B cell (primary cell): ENCODE results near the gene PDK2. TPM values are rescaled to one million over a fixed set of nuclear protein-coding genes. Genes with fewer than 3 reads are reported as not detected.

Source experiments
- ATAC-seq: fragments of 200-7000 bp; cut with Tn5 transposase; one replicate; pipeline ENCODE4 v1.10.0; 2021; ENCODE audit warnings: low read depth, mild to moderate bottlenecking, moderate number of reproducible peaks, moderate library complexity
- CTCF ChIA-PET: fragments of 350-600 bp; sonication (Branson Sonifier 250); formaldehyde crosslinking; loops from one replicate; lab custom pipeline; 2021; ENCODE audit warnings: antibody characterized with exemption, inconsistent platforms; lab: Charles Lee
- POLR2A ChIA-PET: fragments of 350-600 bp; sonication (Branson Sonifier 250); formaldehyde crosslinking; loops from one replicate; lab custom pipeline; 2021; ENCODE audit warnings: antibody characterized with exemption; lab: Charles Lee
- DNase-seq: peaks from one replicate; pipeline ENCODE4 v3.0.0; 2013
- H2AFZ ChIP-seq: 2 replicates; pipeline ENCODE4 v1.6.1; 2012; ENCODE audit warnings: mild to moderate bottlenecking, low read depth, low read length; ENCODE audit not compliant: insufficient read depth, poor library complexity, severe bottlenecking
- H3K27ac ChIP-seq, 2 donors: 1 replicate in 1 of 2; 2 replicates in 1 of 2; pipeline ENCODE4 v1.5.1; 2012 to 2013; ENCODE audit warnings: low read length in 2 of 2, mild to moderate bottlenecking in 2 of 2, moderate library complexity in 1 of 2
- H3K27me3 ChIP-seq, 4 experiments: fragments of 200-600 bp in 1 of 4; sonication (generic) in 1 of 4; replicated peaks in 1 of 4; 1 replicate in 2 of 4; 2 replicates in 2 of 4; pipeline versions ENCODE4 v1.6.1 to v1.7.0; 2013 to 2016; ENCODE audit warnings: low read length in 3 of 4, mild to moderate bottlenecking in 2 of 4, mixed read lengths in 1 of 4, moderate library complexity in 1 of 4; ENCODE audit not compliant: insufficient read depth in 4 of 4, control insufficient read depth in 3 of 4; ENCODE audit errors: control extremely low read depth in 1 of 4
- H3K36me3 ChIP-seq, 2 experiments: replicated peaks in 1 of 2; 1 replicate in 1 of 2; 2 replicates in 1 of 2; pipeline versions ENCODE4 v1.6.1 to v1.7.1; 2013; ENCODE audit warnings: low read length in 1 of 2; ENCODE audit not compliant: insufficient read depth in 2 of 2, control insufficient read depth in 1 of 2; ENCODE audit errors: control extremely low read depth in 1 of 2, extremely low read depth in 1 of 2
- H3K4me1 ChIP-seq, 2 donors: fragments of 200-600 bp in 1 of 2; sonication (generic) in 1 of 2; 1 replicate in 1 of 2; 2 replicates in 1 of 2; pipeline versions ENCODE4 v1.5.1 to v1.6.1; 2013 to 2017; ENCODE audit warnings: low read length in 2 of 2; ENCODE audit not compliant: control insufficient read depth in 2 of 2, insufficient read depth in 2 of 2
- H3K4me2 ChIP-seq: replicated peaks from 2 replicates; pipeline ENCODE3; 2012; ENCODE audit warnings: mild to moderate bottlenecking, low read depth, low read length; ENCODE audit not compliant: poor library complexity, severe bottlenecking
- H3K4me3 ChIP-seq, 5 experiments: fragments of 200-600 bp in 1 of 5; sonication (generic) in 1 of 5; 1 replicate in 3 of 5; 2 replicates in 2 of 5; pipeline versions ENCODE4 v1.5.1 to v1.7.0; 2011 to 2016; ENCODE audit warnings: low read length in 4 of 5, mild to moderate bottlenecking in 4 of 5, low read depth in 2 of 5, control low read depth in 1 of 5, moderate library complexity in 1 of 5; ENCODE audit not compliant: insufficient read depth in 1 of 5; ENCODE audit errors: control extremely low read depth in 1 of 5, extremely low read depth in 1 of 5
- H3K79me2 ChIP-seq: fragments of 200-600 bp; sonication (generic); one replicate; pipeline ENCODE4 v1.6.0; 2016; ENCODE audit warnings: low read length; ENCODE audit not compliant: control insufficient read depth, insufficient read depth
- H3K9ac ChIP-seq: fragments of 200-600 bp; sonication (generic); 2 replicates; pipeline ENCODE4 v1.6.1; 2017; ENCODE audit warnings: mild to moderate bottlenecking, low read length, moderate library complexity
- H3K9me3 ChIP-seq, 3 donors: one replicate each; pipeline versions ENCODE4 v1.6.1 to v1.7.1; 2013; ENCODE audit warnings: low read length in 2 of 3; ENCODE audit not compliant: control insufficient read depth in 2 of 3, insufficient read depth in 1 of 3; ENCODE audit errors: control extremely low read depth in 1 of 3
- H4K20me1 ChIP-seq: 2 replicates; pipeline ENCODE4 v1.6.0; 2012; ENCODE audit warnings: mild to moderate bottlenecking, low read length; ENCODE audit not compliant: insufficient read depth, control insufficient read depth, poor library complexity, severe bottlenecking
- H3K27ac Mint-ChIP-seq: one replicate; pipeline ENCODE4 v1.8.0; 2021; ENCODE audit warnings: mixed read lengths
- H3K27me3 Mint-ChIP-seq: one replicate; pipeline ENCODE4 v1.8.0; 2021; ENCODE audit warnings: mixed read lengths
- H3K4me1 Mint-ChIP-seq: one replicate; pipeline ENCODE4 v1.8.0; 2021; ENCODE audit warnings: mixed read lengths
- H3K4me3 Mint-ChIP-seq: one replicate; pipeline ENCODE4 v1.8.0; 2021; ENCODE audit warnings: mixed read lengths
- H3K9me3 Mint-ChIP-seq: one replicate; pipeline ENCODE4 v1.8.0; 2022; ENCODE audit warnings: mixed read lengths; ENCODE audit not compliant: insufficient read depth
- EZH2 ChIP-seq: IDR thresholded peaks from 2 replicates; pipeline ENCODE4 v1.6.1; 2012; ENCODE audit warnings: borderline replicate concordance, low read depth, mild to moderate bottlenecking, moderate library complexity, low read length; ENCODE audit not compliant: insufficient read depth, poor library complexity, severe bottlenecking
- WGBS: methylation state at CpG from one replicate; pipeline ENCODE4 v1.1.5; 2013; ENCODE audit warnings: missing lambda C conversion rate; ENCODE audit not compliant: insufficient coverage; 5-methylcytosine and 5-hydroxymethylcytosine counted together
- intact Hi-C: fragments of 100-400 bp; cut with micrococcal nuclease; formaldehyde crosslinking; loops from one replicate; pipeline ENCODE4 v1.10.0; 2022
- polyA plus RNA-seq: library from polyadenylated mRNA; depleted of rRNA; stranded (reverse); fragments of >200 nt; gene quantifications from 2 replicates; pipeline ENCODE4 v1.2.3, GENCODE V29; 2012
- total RNA-seq, 2 donors: library from RNA; stranded (reverse); fragments of 120-200 nt in 1 of 2; gene quantifications; 1 replicate in 1 of 2; 2 replicates in 1 of 2; pipeline versions ENCODE4 v1.2.3 to v1.2.4, GENCODE V29; 2013 to 2022
- TF ChIP-seq, protein P1 (sequence below): fragments of 200-600 bp; IDR thresholded peaks from one replicate; pipeline ENCODE4 v1.8.0; 2022; ENCODE audit warnings: antibody characterized with exemption, mild to moderate bottlenecking

The PDK2 gene
- total and polyA plus RNA-seq, 2 donors (not counting 1 experiment from before 2014, with no cell fraction given), result 35.2 to 73.2 TPM

DNA sequence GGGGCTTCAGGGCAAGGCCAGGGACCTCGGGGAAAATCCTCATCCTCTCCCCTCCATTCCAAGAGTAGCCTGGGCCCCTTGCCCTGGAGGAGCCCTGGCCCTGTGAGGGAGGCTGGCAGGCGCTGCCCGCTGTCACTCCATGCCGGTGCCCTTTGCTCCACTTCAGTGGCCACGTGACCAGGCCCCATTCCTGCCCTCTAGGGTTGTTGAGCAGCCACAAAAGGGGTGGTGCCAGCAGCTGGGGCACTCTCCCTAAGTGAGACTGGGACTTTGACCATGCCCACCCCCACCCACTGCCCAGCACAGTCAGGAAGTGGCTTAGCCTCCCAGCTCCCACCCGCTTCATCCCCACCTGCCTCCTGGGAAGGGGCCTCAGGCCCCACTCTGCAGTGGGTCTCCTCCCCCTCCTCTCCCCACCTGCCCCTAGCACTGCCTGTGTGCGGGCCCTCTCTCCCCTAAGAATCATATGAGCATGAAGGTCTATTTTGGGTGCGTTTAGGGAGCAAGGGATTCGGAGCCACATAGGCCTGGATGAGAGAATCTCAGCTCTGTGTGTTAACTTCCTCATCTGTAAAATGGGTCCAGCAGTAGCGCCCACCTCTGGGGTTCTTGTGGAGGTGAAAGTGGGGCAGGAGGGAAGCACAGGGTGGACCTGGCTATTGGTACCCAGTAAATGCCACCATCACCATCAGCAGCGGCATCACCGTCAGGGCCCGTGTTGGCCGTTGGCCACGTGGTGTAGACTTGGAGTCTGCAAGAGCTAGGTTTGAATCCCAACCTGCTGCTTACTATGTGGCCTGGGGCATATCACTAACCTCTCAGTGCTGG, 7.2 kb downstream of the PDK2 start:
- no peak for TF ChIP-seq EZH2
- Mint-ChIP-seq H3K4me3 (no peak overlapping the region), H3K27ac (no peak overlapping the region), H3K4me1 (peaks cover 2% of the 10 kb centered on the region), H3K27me3 (no peaks in the 10 kb centered on the region), H3K9me3 (no peaks in the 10 kb centered on the region)
- no peaks in the 10 kb centered on the region for H3K9me3 ChIP-seq
- no peak overlapping the region for H3K4me3 ChIP-seq
- H2AFZ ChIP-seq, result no peak overlapping the region
- H3K79me2 ChIP-seq, result no peaks in the 10 kb centered on the region
- H3K4me1 ChIP-seq, result no peaks in the 10 kb centered on the region
- H3K27ac ChIP-seq, result no peak overlapping the region
- 93% methylated on average over 9 of the region's 15 CpGs for WGBS
- intact Hi-C loops, result no loop called here
- DNase-seq (no peak), ATAC-seq (no peak)
- ChIA-PET CTCF (interaction anchor here (1.9 kb wide), 1 partner anchor 9 kb away, joined by 9 read pairs; no protein-coding TSS in a partner anchor), POLR2A (no interaction called here)
- peaks cover 0 to 62% of the 10 kb centered on the region in 2 experiments for H3K36me3 ChIP-seq
- no peak overlapping the region for H3K9ac ChIP-seq
- no peak overlapping the region for H3K4me2 ChIP-seq
- H3K27me3 ChIP-seq, result no peaks in the 10 kb centered on the region
- peaks cover 19% of the 10 kb centered on the region for H4K20me1 ChIP-seq

DNA sequence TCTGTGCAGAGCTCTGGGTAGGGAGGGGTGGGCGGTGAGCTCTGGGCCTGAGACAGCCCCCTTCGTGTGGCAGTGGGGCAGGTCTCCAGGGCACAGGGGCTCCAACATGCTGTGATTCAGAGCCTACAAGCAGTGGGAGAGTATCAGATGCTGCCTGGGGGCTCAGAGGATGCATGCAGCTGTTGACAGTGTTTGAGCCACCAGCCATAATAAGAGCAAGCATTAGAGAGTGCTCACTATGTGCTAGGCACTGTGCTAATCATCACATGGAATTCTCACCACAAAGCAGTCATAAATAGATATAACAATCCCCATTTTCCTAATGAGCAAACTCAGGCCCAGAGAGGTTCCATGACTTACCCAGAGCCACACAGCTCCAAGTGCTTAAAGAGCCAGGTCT, 8.1 kb downstream of the PDK2 start:
- Histone ChIP-seq H3K9ac (no peak overlapping the region), H2AFZ (no peak overlapping the region), H3K27me3 (no peaks in the 10 kb centered on the region), H3K4me1 (no peaks in the 10 kb centered on the region), H3K27ac (no peak overlapping the region), H3K79me2 (no peaks in the 10 kb centered on the region), H3K4me3 (no peak overlapping the region), H3K9me3 (no peaks in the 10 kb centered on the region), H3K4me2 (no peak overlapping the region), H4K20me1 (peaks cover 19% of the 10 kb centered on the region), H3K36me3 (peaks cover 0 to 62% of the 10 kb centered on the region in 2 experiments)
- H3K27ac Mint-ChIP-seq, result no peak overlapping the region
- H3K4me1 Mint-ChIP-seq, result peaks cover 2% of the 10 kb centered on the region
- POLR2A ChIA-PET, result no interaction called here
- CTCF ChIA-PET, result interaction anchor here (1.9 kb wide), 1 partner anchor 9 kb away, joined by 9 read pairs; no protein-coding TSS in a partner anchor
- no peak overlapping the region for H3K4me3 Mint-ChIP-seq
- no peaks in the 10 kb centered on the region for H3K9me3 Mint-ChIP-seq
- no peak for ATAC-seq
- H3K27me3 Mint-ChIP-seq, result no peaks in the 10 kb centered on the region
- intact Hi-C loops, result no loop called here
- WGBS, result 83% methylated on average over 1 of the region's 2 CpGs
- TF ChIP-seq, protein P1, sequence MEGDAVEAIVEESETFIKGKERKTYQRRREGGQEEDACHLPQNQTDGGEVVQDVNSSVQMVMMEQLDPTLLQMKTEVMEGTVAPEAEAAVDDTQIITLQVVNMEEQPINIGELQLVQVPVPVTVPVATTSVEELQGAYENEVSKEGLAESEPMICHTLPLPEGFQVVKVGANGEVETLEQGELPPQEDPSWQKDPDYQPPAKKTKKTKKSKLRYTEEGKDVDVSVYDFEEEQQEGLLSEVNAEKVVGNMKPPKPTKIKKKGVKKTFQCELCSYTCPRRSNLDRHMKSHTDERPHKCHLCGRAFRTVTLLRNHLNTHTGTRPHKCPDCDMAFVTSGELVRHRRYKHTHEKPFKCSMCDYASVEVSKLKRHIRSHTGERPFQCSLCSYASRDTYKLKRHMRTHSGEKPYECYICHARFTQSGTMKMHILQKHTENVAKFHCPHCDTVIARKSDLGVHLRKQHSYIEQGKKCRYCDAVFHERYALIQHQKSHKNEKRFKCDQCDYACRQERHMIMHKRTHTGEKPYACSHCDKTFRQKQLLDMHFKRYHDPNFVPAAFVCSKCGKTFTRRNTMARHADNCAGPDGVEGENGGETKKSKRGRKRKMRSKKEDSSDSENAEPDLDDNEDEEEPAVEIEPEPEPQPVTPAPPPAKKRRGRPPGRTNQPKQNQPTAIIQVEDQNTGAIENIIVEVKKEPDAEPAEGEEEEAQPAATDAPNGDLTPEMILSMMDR, result no peak
- no peak for TF ChIP-seq EZH2
- DNase-seq, result no peak
